CD14-positive monocyte (primary cell): Measurements from ENCODE around the gene LTBP1. TPM values are rescaled to one million over a fixed set of nuclear protein-coding genes. Genes with fewer than 3 reads are reported as not detected.

Source experiments
- DNase-seq, 3 donors: peaks; one replicate each; pipeline ENCODE4 v3.0.0-alpha.2; 2011 to 2022
- H2AFZ ChIP-seq: 2 replicates; pipeline ENCODE4 v1.6.0; 2012; ENCODE audit warnings: mild to moderate bottlenecking, low read depth, low read length, inconsistent platforms; ENCODE audit not compliant: insufficient read depth, poor library complexity, severe bottlenecking
- H3K27ac ChIP-seq, 2 donors: 1 replicate in 1 of 2; 2 replicates in 1 of 2; pipeline ENCODE4 v1.5.1; 2012 to 2013; ENCODE audit warnings: low read length in 2 of 2, control low read depth in 1 of 2, inconsistent platforms in 1 of 2, low read depth in 1 of 2, mild to moderate bottlenecking in 1 of 2
- H3K27me3 ChIP-seq, 2 donors: one replicate each; pipeline versions ENCODE4 v1.6.0 to v1.6.1; 2011 to 2013; ENCODE audit warnings: low read length in 2 of 2; ENCODE audit not compliant: control insufficient read depth in 2 of 2, insufficient read depth in 2 of 2
- H3K36me3 ChIP-seq, 2 donors: replicated peaks in 1 of 2; 1 replicate in 1 of 2; 2 replicates in 1 of 2; pipeline versions ENCODE4 v1.5.1 to v1.6.1; 2012 to 2013; ENCODE audit warnings: low read length in 2 of 2, control low read depth in 1 of 2, inconsistent platforms in 1 of 2, mild to moderate bottlenecking in 1 of 2; ENCODE audit not compliant: insufficient read depth in 2 of 2, control insufficient read depth in 1 of 2
- H3K4me1 ChIP-seq, 2 donors: 1 replicate in 1 of 2; 2 replicates in 1 of 2; pipeline versions ENCODE4 v1.5.1 to v1.6.1; 2012 to 2013; ENCODE audit warnings: low read length in 2 of 2, control low read depth in 1 of 2, inconsistent platforms in 1 of 2, mild to moderate bottlenecking in 1 of 2, moderate library complexity in 1 of 2; ENCODE audit not compliant: insufficient read depth in 2 of 2, control insufficient read depth in 1 of 2
- H3K4me2 ChIP-seq: replicated peaks from 2 replicates; pipeline ENCODE3; 2012; ENCODE audit warnings: low read length, moderate library complexity, mild to moderate bottlenecking; ENCODE audit not compliant: poor library complexity, severe bottlenecking; ENCODE audit errors: extremely low read depth
- H3K4me3 ChIP-seq, 3 experiments: fragments of 200-600 bp in 1 of 3; sonication (generic) in 1 of 3; replicated peaks in 1 of 3; 1 replicate in 2 of 3; 2 replicates in 1 of 3; pipeline ENCODE4 v1.5.1; 2011 to 2013; ENCODE audit warnings: low read length in 3 of 3, mild to moderate bottlenecking in 3 of 3, control low read depth in 2 of 3, low read depth in 2 of 3, inconsistent platforms in 1 of 3, moderate library complexity in 1 of 3
- H3K79me2 ChIP-seq: 2 replicates; pipeline ENCODE4 v1.6.0; 2012; ENCODE audit warnings: mild to moderate bottlenecking, control low read depth, inconsistent platforms, low read length, moderate library complexity; ENCODE audit not compliant: insufficient read depth
- H3K9ac ChIP-seq: 2 replicates; pipeline ENCODE4 v1.6.0; 2017; ENCODE audit warnings: low read length, mild to moderate bottlenecking; ENCODE audit not compliant: insufficient read depth, poor library complexity, severe bottlenecking
- H3K9me3 ChIP-seq, 2 donors: replicated peaks in 1 of 2; 1 replicate in 1 of 2; 2 replicates in 1 of 2; pipeline versions ENCODE4 v1.5.1 to v1.6.1; 2012 to 2013; ENCODE audit warnings: low read length in 2 of 2, control low read depth in 1 of 2; ENCODE audit not compliant: control insufficient read depth in 1 of 2, insufficient read depth in 1 of 2
- H4K20me1 ChIP-seq: 2 replicates; pipeline ENCODE4 v1.6.0; 2012; ENCODE audit warnings: mild to moderate bottlenecking, low read length, control low read depth, moderate library complexity; ENCODE audit not compliant: insufficient read depth
- H3K27ac Mint-ChIP-seq, 7 donors: one replicate each; pipeline ENCODE4 v1.8.0; 2020; ENCODE audit warnings: mild to moderate bottlenecking in 7 of 7, mixed read lengths in 7 of 7, moderate library complexity in 6 of 7, inconsistent platforms in 2 of 7
- H3K27me3 Mint-ChIP-seq, 3 donors: one replicate each; pipeline ENCODE4 v1.8.0; 2021 to 2022; ENCODE audit warnings: low read depth in 3 of 3, mild to moderate bottlenecking in 3 of 3, mixed read lengths in 3 of 3, moderate library complexity in 3 of 3, inconsistent platforms in 1 of 3
- H3K36me3 Mint-ChIP-seq, 2 donors: one replicate each; pipeline ENCODE4 v1.8.0; 2020; ENCODE audit warnings: mixed read lengths in 2 of 2, inconsistent platforms in 1 of 2, mild to moderate bottlenecking in 1 of 2
- H3K4me1 Mint-ChIP-seq: one replicate; pipeline ENCODE4 v1.8.0; 2020; ENCODE audit warnings: mild to moderate bottlenecking, mixed read lengths
- H3K4me3 Mint-ChIP-seq, 2 donors: one replicate each; pipeline ENCODE4 v1.8.0; 2020; ENCODE audit warnings: mild to moderate bottlenecking in 2 of 2, mixed read lengths in 2 of 2, moderate library complexity in 1 of 2
- H3K9me3 Mint-ChIP-seq, 7 donors: one replicate each; pipeline ENCODE4 v1.8.0; 2020 to 2022; ENCODE audit warnings: mixed read lengths in 7 of 7, mild to moderate bottlenecking in 6 of 7, moderate library complexity in 6 of 7, inconsistent platforms in 2 of 7
- CTCF ChIP-seq: fragments of 200-600 bp; IDR thresholded peaks from one replicate; pipeline ENCODE4 v1.8.0; 2022; ENCODE audit warnings: antibody characterized with exemption, mild to moderate bottlenecking
- WGBS: methylation state at CpG from one replicate; pipeline ENCODE4 v1.1.5; 2013; ENCODE audit warnings: missing lambda C conversion rate; ENCODE audit not compliant: insufficient coverage; 5-methylcytosine and 5-hydroxymethylcytosine counted together
- intact Hi-C, 2 donors: fragments of 100-400 bp; cut with micrococcal nuclease; formaldehyde crosslinking; loops; one replicate each; pipeline versions ENCODE4 v1.15.0 to v1.15.1; 2023
- polyA plus RNA-seq, 3 donors: library from polyadenylated mRNA; depleted of rRNA in 1 of 3; unstranded in 2 of 3; stranded (reverse) in 1 of 3; fragments of 300-500 nt in 2 of 3; fragments of >200 nt in 1 of 3; fragmentation: Illumina TruSeq in 2 of 3; gene quantifications; 1 replicate in 2 of 3; 2 replicates in 1 of 3; pipeline ENCODE4 v1.2.3, GENCODE V29; 2012 to 2021

Gene LTBP1
- polyA plus RNA-seq, 3 donors = 0.18 to 0.24 TPM; not detected in 1

DNA sequence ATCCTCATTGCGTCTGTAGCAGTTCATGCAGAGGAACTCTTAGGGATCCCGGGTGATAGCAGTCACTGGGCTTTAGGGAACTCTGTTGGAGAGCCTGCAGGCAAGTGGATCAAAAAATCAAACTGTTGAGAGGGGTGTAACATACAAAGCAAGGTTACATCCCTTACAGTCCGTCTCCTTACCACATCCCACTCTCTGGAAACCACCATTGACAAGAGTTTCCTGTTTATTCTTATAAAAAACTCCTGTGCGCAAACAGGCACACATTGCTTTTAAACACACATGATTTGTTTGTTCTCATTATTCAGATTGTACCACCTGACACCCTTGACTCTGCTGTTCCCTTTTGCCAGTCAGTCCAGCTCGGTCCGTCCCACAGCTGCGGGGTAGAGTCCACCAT is 137.7 kb downstream of the LTBP1 start:
- DNase-seq = peak in 1 of 3 donors; percentile 5
- H3K27me3 Mint-ChIP-seq = peaks cover 0 to 2% (median 0%) of the 10 kb centered on the region in 3 donors
- no peaks in the 10 kb centered on the region for H4K20me1 ChIP-seq
- intact Hi-C loops = no loop called here
- no peak overlapping the region for H3K27ac ChIP-seq
- H3K4me3 ChIP-seq = no peak overlapping the region
- no peak overlapping the region for H3K4me2 ChIP-seq
- H3K4me1 ChIP-seq = peaks cover 6 to 8% of the 10 kb centered on the region in 2 donors
- peaks cover 3 to 12% (median 7%) of the 10 kb centered on the region in 7 donors for H3K9me3 Mint-ChIP-seq
- H3K36me3 Mint-ChIP-seq = no peaks in the 10 kb centered on the region
- no peak for TF ChIP-seq CTCF
- no peak overlapping the region for H3K9ac ChIP-seq
- H3K9me3 ChIP-seq = peaks cover 0 to 6% of the 10 kb centered on the region in 2 donors
- H3K27ac Mint-ChIP-seq = peak overlapping the region in 1 of 7 donors; percentile 29
- peaks cover 19% of the 10 kb centered on the region for H3K4me1 Mint-ChIP-seq
- 58% methylated on average over 3 of the region's 7 CpGs for WGBS
- no peak overlapping the region for H3K4me3 Mint-ChIP-seq
- H2AFZ ChIP-seq = no peak overlapping the region
- H3K27me3 ChIP-seq = no peaks in the 10 kb centered on the region
- H3K36me3 ChIP-seq = no peaks in the 10 kb centered on the region
- no peaks in the 10 kb centered on the region for H3K79me2 ChIP-seq

GRCh38 chr2:33085646-33086045 is 138.9 kb downstream of the LTBP1 start:
- TF ChIP-seq CTCF = no peak
- DNase-seq = no peak
- Histone ChIP-seq H2AFZ (no peak overlapping the region), H3K9ac (no peak overlapping the region), H3K4me1 (peaks cover 6 to 8% of the 10 kb centered on the region in 2 donors), H3K9me3 (peaks cover 0 to 6% of the 10 kb centered on the region in 2 donors), H3K27ac (no peak overlapping the region), H3K36me3 (no peaks in the 10 kb centered on the region), H3K79me2 (no peaks in the 10 kb centered on the region), H3K4me2 (no peak overlapping the region), H3K4me3 (no peak overlapping the region), H3K27me3 (no peaks in the 10 kb centered on the region), H4K20me1 (no peaks in the 10 kb centered on the region)
- no peak overlapping the region for H3K27ac Mint-ChIP-seq
- H3K9me3 Mint-ChIP-seq = peaks cover 3 to 12% (median 7%) of the 10 kb centered on the region in 7 donors
- peaks cover 19% of the 10 kb centered on the region for H3K4me1 Mint-ChIP-seq
- no peaks in the 10 kb centered on the region for H3K36me3 Mint-ChIP-seq
- WGBS = 100% methylated on average over 1 of the region's 1 CpG
- no peak overlapping the region for H3K4me3 Mint-ChIP-seq
- intact Hi-C loops = no loop called here
- peaks cover 0 to 2% (median 0%) of the 10 kb centered on the region in 3 donors for H3K27me3 Mint-ChIP-seq
